BLaER1 treated with 17β-estradiol and CSF1 and Interleukin-3, amounts not matched to agents 10 nM and 100 nM (cell line): ENCODE data around the gene SNUPN.
"Not testable (repeated sequence)": the region's sequence is repeated elsewhere in the genome, so short reads cannot be mapped to it uniquely, and the experiment has no call there.

Experiments
- H3K27ac ChIP-seq, 11 experiments: shearing (Covaris generic); formaldehyde crosslinking; 2 replicates each; pipeline ENCODE4 v1.8.1; 2022
- H3K27me3 ChIP-seq, 11 experiments: shearing (Covaris generic); formaldehyde crosslinking; 2 replicates each; pipeline ENCODE4 v1.8.1; 2022
- H3K36me3 ChIP-seq, 11 experiments: shearing (Covaris generic); formaldehyde crosslinking; 2 replicates each; pipeline ENCODE4 v1.8.1; 2022
- H3K4me1 ChIP-seq, 10 experiments: shearing (Covaris generic); formaldehyde crosslinking; 2 replicates each; pipeline ENCODE4 v1.8.1; 2022
- H3K4me2 ChIP-seq, 11 experiments: shearing (Covaris generic); formaldehyde crosslinking; 2 replicates each; pipeline ENCODE4 v1.8.1; 2022
- H3K4me3 ChIP-seq, 10 experiments: shearing (Covaris generic); formaldehyde crosslinking; 2 replicates each; pipeline ENCODE4 v1.8.1; 2022
- H3K9ac ChIP-seq, 11 experiments: shearing (Covaris generic); formaldehyde crosslinking; 2 replicates each; pipeline ENCODE4 v1.8.1; 2022
- H3K9me3 ChIP-seq, 11 experiments: shearing (Covaris generic); formaldehyde crosslinking; replicated peaks in 1 of 11; 2 replicates each; pipeline ENCODE4 v1.8.1; 2022
- H4K20me1 ChIP-seq, 11 experiments: shearing (Covaris generic); formaldehyde crosslinking; 2 replicates each; pipeline ENCODE4 v1.8.1; 2022
- Cebpa-rat ChIP-seq, 11 experiments: shearing (Covaris generic); IDR thresholded peaks; 2 replicates each; pipeline ENCODE4 v1.8.1; 2022

The SNUPN gene

GRCh38 chr15:75570126-75570845 lies 55.2 kb downstream of the SNUPN start:
- Histone ChIP-seq H3K9me3 (no peaks in the 10 kb centered on the region), H3K4me1 (peaks cover 4 to 48% (median 20%) of the 10 kb centered on the region in 10 experiments), H3K27ac (no peak overlapping the region), H3K27me3 (no peaks in the 10 kb centered on the region), H3K9ac (no peak overlapping the region), H3K4me3 (no peak overlapping the region), H3K36me3 (peaks cover 31 to 81% (median 65%) of the 10 kb centered on the region in 11 experiments), H3K4me2 (peak overlapping the region in 2 of 11 experiments; percentile 30 to 57; a peak in 3 of 22 replicates), H4K20me1 (peaks cover 42 to 98% (median 96%) of the 10 kb centered on the region in 11 experiments)
- no peak for TF ChIP-seq Cebpa-rat (IDR thresholded peaks at IDR 0.05)

DNA sequence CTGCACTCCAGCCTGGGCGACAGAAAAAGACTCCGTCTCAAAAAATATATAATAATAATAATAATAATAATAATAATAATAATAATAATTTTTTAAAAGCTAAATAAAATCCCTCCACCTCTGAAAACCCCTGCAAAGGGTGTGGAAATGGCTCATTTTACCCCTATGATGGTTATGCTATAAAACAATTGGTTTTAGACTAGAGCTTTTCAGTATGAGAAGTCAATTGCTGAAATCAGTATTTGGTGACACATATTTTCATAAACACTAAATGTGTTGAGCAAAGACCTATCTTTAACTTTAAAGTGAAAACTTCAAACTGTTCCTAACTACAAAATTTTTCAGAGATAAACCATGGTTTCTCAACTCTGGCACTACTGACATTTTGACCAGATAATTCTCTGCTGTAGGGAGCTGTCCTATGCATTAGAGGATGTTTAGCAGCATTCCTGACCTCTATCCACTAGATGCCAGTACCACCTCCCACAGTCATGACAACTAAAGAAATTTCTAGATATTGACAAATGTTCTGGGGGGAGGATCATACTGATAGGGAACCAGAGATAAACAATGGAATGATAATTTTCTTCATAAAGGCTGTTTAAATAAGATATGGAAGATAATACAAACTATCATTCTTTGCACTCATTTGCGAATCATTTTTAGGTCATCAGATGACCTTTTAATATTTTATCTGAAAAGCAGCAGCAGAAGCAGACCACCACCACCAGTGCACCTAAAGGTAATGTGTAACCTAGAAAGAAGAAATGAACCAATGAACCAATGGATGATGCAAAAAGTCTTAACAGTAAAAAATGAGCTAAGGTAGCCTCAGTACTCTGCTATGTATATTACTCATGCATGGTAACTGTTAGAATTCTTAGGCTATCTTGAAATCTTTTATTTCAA lies 60.2 kb downstream of the SNUPN start:
- Histone ChIP-seq H3K27ac (no peak overlapping the region), H4K20me1 (peaks cover 27 to 100% (median 85%) of the 10 kb centered on the region in 11 experiments; a peak in 20 of 22 replicates), H3K4me1 (peaks cover 0 to 9% (median 0%) of the 10 kb centered on the region in 10 experiments; a peak in 6 of 20 replicates), H3K36me3 (peaks cover 33 to 95% (median 65%) of the 10 kb centered on the region in 11 experiments), H3K9me3 (peaks cover 0 to 9% (median 5%) of the 10 kb centered on the region in 11 experiments; a peak in 4 of 22 replicates), H3K9ac (no peak overlapping the region), H3K4me2 (no peak overlapping the region), H3K27me3 (no peaks in the 10 kb centered on the region), H3K4me3 (no peak overlapping the region)
- TF ChIP-seq Cebpa-rat (IDR thresholded peaks at IDR 0.05) = no peak

- no peak for TF ChIP-seq Cebpa-rat (IDR thresholded peaks at IDR 0.05)
- Histone ChIP-seq H3K27ac (no peak overlapping the region), H3K9ac (no peak overlapping the region), H3K4me3 (no peak overlapping the region), H3K36me3 (peaks cover 16 to 76% (median 50%) of the 10 kb centered on the region in 11 experiments; a peak in 20 of 22 replicates), H3K4me1 (no peaks in the 10 kb centered on the region), H4K20me1 (peaks cover 19 to 82% (median 62%) of the 10 kb centered on the region in 11 experiments; a peak in 19 of 22 replicates), H3K9me3 (peaks cover 0 to 16% (median 10%) of the 10 kb centered on the region in 11 experiments; a peak in 7 of 22 replicates), H3K4me2 (no peak overlapping the region), H3K27me3 (no peaks in the 10 kb centered on the region)
Observed at GRCh38 chr15:75561888-75562287, 63.6 kb downstream of the SNUPN start.

- not testable (repeated sequence) for H3K27me3 ChIP-seq, H3K27ac ChIP-seq, H3K4me1 ChIP-seq, H3K9ac ChIP-seq, H3K4me3 ChIP-seq, H3K4me2 ChIP-seq
- Histone ChIP-seq H4K20me1 (peaks cover 14 to 82% (median 62%) of the 10 kb centered on the region in 11 experiments; a peak in 19 of 22 replicates), H3K9me3 (peaks cover 0 to 16% (median 10%) of the 10 kb centered on the region in 11 experiments; a peak in 7 of 22 replicates), H3K36me3 (peaks cover 14 to 66% (median 45%) of the 10 kb centered on the region in 11 experiments; a peak in 20 of 22 replicates)
Observed at GRCh38 chr15:75559360-75559759, 66.2 kb downstream of the SNUPN start.

- H3K9ac ChIP-seq, H3K4me2 ChIP-seq, H3K4me1 ChIP-seq, H3K27ac ChIP-seq, H3K4me3 ChIP-seq, H3K27me3 ChIP-seq: not testable (repeated sequence)
- Histone ChIP-seq H3K9me3 (peaks cover 0 to 16% (median 10%) of the 10 kb centered on the region in 11 experiments; a peak in 7 of 22 replicates), H4K20me1 (peaks cover 14 to 82% (median 62%) of the 10 kb centered on the region in 11 experiments; a peak in 19 of 22 replicates), H3K36me3 (peaks cover 14 to 63% (median 42%) of the 10 kb centered on the region in 11 experiments; a peak in 20 of 22 replicates)
Observed at GRCh38 chr15:75558955-75559354, 66.6 kb downstream of the SNUPN start.

- Histone ChIP-seq H3K4me3 (no peak overlapping the region), H3K4me1 (peaks cover 0 to 23% (median 9%) of the 10 kb centered on the region in 10 experiments; a peak in 11 of 20 replicates), H3K9me3 (peaks cover 0 to 4% (median under 1%) of the 10 kb centered on the region in 11 experiments; a peak in 3 of 22 replicates), H3K36me3 (peaks cover 0 to 44% (median 22%) of the 10 kb centered on the region in 11 experiments; a peak in 16 of 22 replicates), H3K4me2 (0 out of 22 replicates have a peak overlapping the region, but pooled peaks of 1 of the 11 experiments have one; percentile 4), H3K27ac (no peak overlapping the region), H3K9ac (no peak overlapping the region), H3K27me3 (no peaks in the 10 kb centered on the region), H4K20me1 (peaks cover 21 to 82% (median 74%) of the 10 kb centered on the region in 11 experiments; a peak in 19 of 22 replicates)
- no peak for TF ChIP-seq Cebpa-rat (IDR thresholded peaks at IDR 0.05)
Observed at GRCh38 chr15:75554717-75555116, 70.8 kb downstream of the SNUPN start.

- H3K27me3 ChIP-seq = no peaks in the 10 kb centered on the region
- no peak overlapping the region for H3K4me2 ChIP-seq
- H3K4me1 ChIP-seq = peaks cover 0 to 26% (median 9%) of the 10 kb centered on the region in 10 experiments; a peak in 11 of 20 replicates
- peaks cover 0 to 50% (median 28%) of the 10 kb centered on the region in 11 experiments; a peak in 15 of 22 replicates for H3K36me3 ChIP-seq
- no peaks in the 10 kb centered on the region; a peak in 1 of 22 replicates for H3K9me3 ChIP-seq
- H4K20me1 ChIP-seq = peaks cover 21 to 92% (median 82%) of the 10 kb centered on the region in 11 experiments; a peak in 19 of 22 replicates
- no peak overlapping the region for H3K9ac ChIP-seq
- TF ChIP-seq Cebpa-rat (IDR thresholded peaks at IDR 0.05) = no peak
- H3K4me3 ChIP-seq = no peak overlapping the region
- H3K27ac ChIP-seq = no peak overlapping the region
Observed at GRCh38 chr15:75553659-75554058, 71.9 kb downstream of the SNUPN start.

DNA sequence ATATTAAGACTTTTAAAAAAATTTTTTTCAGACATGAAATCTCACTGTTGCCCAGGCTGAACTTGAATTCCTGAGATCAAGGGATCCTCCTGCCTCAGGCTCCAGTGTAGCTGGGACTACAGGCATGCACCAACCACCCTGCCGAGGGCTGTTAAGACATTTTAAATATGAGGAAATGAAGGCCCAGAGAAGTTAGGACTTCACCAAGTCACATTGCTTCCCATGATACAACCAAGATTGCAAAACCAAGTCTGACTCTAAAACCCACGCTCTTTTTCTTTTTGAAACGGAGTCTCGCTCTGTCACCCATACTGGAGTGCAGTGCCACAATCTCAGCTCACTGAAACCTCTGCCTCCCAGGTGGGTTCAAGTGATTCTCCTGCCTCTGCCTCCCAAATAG lies 74.4 kb downstream of the SNUPN start:
- Histone ChIP-seq H3K27me3 (no peaks in the 10 kb centered on the region), H3K4me2 (peak overlapping the region in 5 of 11 experiments; percentile 5 to 85 (median 43); a peak in 8 of 22 replicates), H3K9ac (peak overlapping the region in 1 of 11 experiments; percentile 50; a peak in 2 of 22 replicates), H3K36me3 (peaks cover 0 to 37% (median 25%) of the 10 kb centered on the region in 11 experiments; a peak in 15 of 22 replicates), H3K4me1 (peaks cover 10 to 40% (median 16%) of the 10 kb centered on the region in 10 experiments; a peak in 17 of 20 replicates), H4K20me1 (peaks cover 21 to 97% (median 84%) of the 10 kb centered on the region in 11 experiments; a peak in 20 of 22 replicates), H3K9me3 (no peaks in the 10 kb centered on the region; a peak in 1 of 22 replicates), H3K27ac (peak overlapping the region in 4 of 11 experiments; percentile 6 to 52 (median 28); a peak in 7 of 22 replicates), H3K4me3 (no peak overlapping the region)
- TF ChIP-seq Cebpa-rat (IDR thresholded peaks at IDR 0.05) = no peak
